Measurements from ENCODE around the gene RNF19B.

GRCh38 chr1:32907435-32907834 is 57.2 kb downstream of the RNF19B start:
- TF ChIP-seq CTCF (IDR thresholded peaks at IDR 0.05) = no peak
- no peak for TF ChIP-seq POLR2A (IDR thresholded peaks at IDR 0.05)
